ENCODE data around the gene DSPP. TPM values are rescaled to one million over a fixed set of nuclear protein-coding genes. Genes with fewer than 3 reads are reported as not detected.

DSPP gene
- total RNA-seq, 1 experiment from 2014 or later: not detected

GRCh38 chr4:87614292-87614890, 6.1 kb downstream of the DSPP start (continued):
- TF ChIP-seq TCF7 (CRISPR knock-in tag; IDR thresholded peaks at IDR 0.05; ENCODE audit: low read depth) (no peak), RELA (CRISPR knock-in tag; IDR thresholded peaks at IDR 0.05; ENCODE audit: borderline replicate concordance) (no peak), ZNF425 (CRISPR knock-in tag; conservative IDR thresholded peaks at IDR 0.05) (no peak), JAZF1 (CRISPR knock-in tag; IDR thresholded peaks at IDR 0.05) (no peak), MAX (CRISPR knock-in tag; IDR thresholded peaks at IDR 0.05) (no peak), ZNF263 (CRISPR knock-in tag; IDR thresholded peaks at IDR 0.05; ENCODE audit: low read depth) (no peak), STAT6 (CRISPR knock-in tag; conservative IDR thresholded peaks at IDR 0.05; ENCODE audit: low read depth) (no peak), FOXP1 (CRISPR knock-in tag; IDR thresholded peaks at IDR 0.05; ENCODE audit: borderline replicate concordance) (no peak), KAT7 (CRISPR knock-in tag; IDR thresholded peaks at IDR 0.05; ENCODE audit: borderline replicate concordance) (no peak)
- TF ChIP-seq, protein P1, sequence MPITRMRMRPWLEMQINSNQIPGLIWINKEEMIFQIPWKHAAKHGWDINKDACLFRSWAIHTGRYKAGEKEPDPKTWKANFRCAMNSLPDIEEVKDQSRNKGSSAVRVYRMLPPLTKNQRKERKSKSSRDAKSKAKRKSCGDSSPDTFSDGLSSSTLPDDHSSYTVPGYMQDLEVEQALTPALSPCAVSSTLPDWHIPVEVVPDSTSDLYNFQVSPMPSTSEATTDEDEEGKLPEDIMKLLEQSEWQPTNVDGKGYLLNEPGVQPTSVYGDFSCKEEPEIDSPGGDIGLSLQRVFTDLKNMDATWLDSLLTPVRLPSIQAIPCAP (CRISPR knock-in tag; IDR thresholded peaks at IDR 0.05): no peak

- ATAC-seq: no peak
- ChIA-PET CTCF (no interaction called here), POLR2A (no interaction called here)
- Mint-ChIP-seq H3K4me1 (no peaks in the 10 kb centered on the region), H3K27ac (no peak overlapping the region), H3K9me3 (peaks cover 4% of the 10 kb centered on the region), H3K36me3 (no peaks in the 10 kb centered on the region), H3K27me3 (ENCODE audit: low read depth) (no peaks in the 10 kb centered on the region; the same call in 1 of the 2 replicates), H3K4me3 (no peak overlapping the region)
- no peak for DNase-seq (ENCODE audit: low spot score)
- TF ChIP-seq, protein P2, sequence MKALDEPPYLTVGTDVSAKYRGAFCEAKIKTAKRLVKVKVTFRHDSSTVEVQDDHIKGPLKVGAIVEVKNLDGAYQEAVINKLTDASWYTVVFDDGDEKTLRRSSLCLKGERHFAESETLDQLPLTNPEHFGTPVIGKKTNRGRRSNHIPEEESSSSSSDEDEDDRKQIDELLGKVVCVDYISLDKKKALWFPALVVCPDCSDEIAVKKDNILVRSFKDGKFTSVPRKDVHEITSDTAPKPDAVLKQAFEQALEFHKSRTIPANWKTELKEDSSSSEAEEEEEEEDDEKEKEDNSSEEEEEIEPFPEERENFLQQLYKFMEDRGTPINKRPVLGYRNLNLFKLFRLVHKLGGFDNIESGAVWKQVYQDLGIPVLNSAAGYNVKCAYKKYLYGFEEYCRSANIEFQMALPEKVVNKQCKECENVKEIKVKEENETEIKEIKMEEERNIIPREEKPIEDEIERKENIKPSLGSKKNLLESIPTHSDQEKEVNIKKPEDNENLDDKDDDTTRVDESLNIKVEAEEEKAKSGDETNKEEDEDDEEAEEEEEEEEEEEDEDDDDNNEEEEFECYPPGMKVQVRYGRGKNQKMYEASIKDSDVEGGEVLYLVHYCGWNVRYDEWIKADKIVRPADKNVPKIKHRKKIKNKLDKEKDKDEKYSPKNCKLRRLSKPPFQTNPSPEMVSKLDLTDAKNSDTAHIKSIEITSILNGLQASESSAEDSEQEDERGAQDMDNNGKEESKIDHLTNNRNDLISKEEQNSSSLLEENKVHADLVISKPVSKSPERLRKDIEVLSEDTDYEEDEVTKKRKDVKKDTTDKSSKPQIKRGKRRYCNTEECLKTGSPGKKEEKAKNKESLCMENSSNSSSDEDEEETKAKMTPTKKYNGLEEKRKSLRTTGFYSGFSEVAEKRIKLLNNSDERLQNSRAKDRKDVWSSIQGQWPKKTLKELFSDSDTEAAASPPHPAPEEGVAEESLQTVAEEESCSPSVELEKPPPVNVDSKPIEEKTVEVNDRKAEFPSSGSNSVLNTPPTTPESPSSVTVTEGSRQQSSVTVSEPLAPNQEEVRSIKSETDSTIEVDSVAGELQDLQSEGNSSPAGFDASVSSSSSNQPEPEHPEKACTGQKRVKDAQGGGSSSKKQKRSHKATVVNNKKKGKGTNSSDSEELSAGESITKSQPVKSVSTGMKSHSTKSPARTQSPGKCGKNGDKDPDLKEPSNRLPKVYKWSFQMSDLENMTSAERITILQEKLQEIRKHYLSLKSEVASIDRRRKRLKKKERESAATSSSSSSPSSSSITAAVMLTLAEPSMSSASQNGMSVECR (CRISPR knock-in tag; IDR thresholded peaks at IDR 0.05; ENCODE audit: borderline replicate concordance): no peak
- TF ChIP-seq E2F5 (CRISPR knock-in tag; IDR thresholded peaks at IDR 0.05) (no peak), ZBTB43 (CRISPR knock-in tag; IDR thresholded peaks at IDR 0.05) (no peak), AFF4 (CRISPR knock-in tag; IDR thresholded peaks at IDR 0.05; ENCODE audit: borderline replicate concordance) (no peak), EMX1 (CRISPR knock-in tag; IDR thresholded peaks at IDR 0.05) (no peak), GRHL2 (CRISPR knock-in tag; IDR thresholded peaks at IDR 0.05; ENCODE audit: insufficient replicate concordance, severe bottlenecking) (no peak), ZNF423 (CRISPR knock-in tag; IDR thresholded peaks at IDR 0.05) (no peak)
- TF ChIP-seq, protein P3, sequence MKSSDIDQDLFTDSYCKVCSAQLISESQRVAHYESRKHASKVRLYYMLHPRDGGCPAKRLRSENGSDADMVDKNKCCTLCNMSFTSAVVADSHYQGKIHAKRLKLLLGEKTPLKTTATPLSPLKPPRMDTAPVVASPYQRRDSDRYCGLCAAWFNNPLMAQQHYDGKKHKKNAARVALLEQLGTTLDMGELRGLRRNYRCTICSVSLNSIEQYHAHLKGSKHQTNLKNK (CRISPR knock-in tag; IDR thresholded peaks at IDR 0.05): no peak
These were observed 7.9 kb downstream of the DSPP start for GRCh38 chr4:87616268-87616667.
